Spleen (tissue), 7 donors: Measurements from ENCODE around the gene HMX2.

Experiments
- CTCF ChIP-seq, 11 experiments: fragments of 200-600 bp in 7 of 11; fragments of 450-650 bp in 4 of 11; sonication (generic) in 4 of 11; IDR thresholded peaks in 8 of 11; conservative IDR thresholded peaks in 3 of 11; 1 replicate in 7 of 11; 2 replicates in 4 of 11; pipeline versions ENCODE4 v1.4.0 to v1.8.0; 2016 to 2021; ENCODE audit warnings: antibody characterized with exemption in 11 of 11, inconsistent platforms in 4 of 11, mild to moderate bottlenecking in 1 of 11
- POLR2A ChIP-seq, 3 donors: fragments of 450-650 bp; IDR thresholded peaks; one replicate each; pipeline ENCODE4 v1.5.1; 2017; ENCODE audit warnings: antibody characterized with exemption in 3 of 3, mild to moderate bottlenecking in 1 of 3
- POLR2AphosphoS5 ChIP-seq, 3 donors: sonication (generic); formaldehyde crosslinking; IDR thresholded peaks; one replicate each; pipeline ENCODE4 v1.5.1; 2017; ENCODE audit warnings: antibody characterized with exemption in 3 of 3
- donor health status: DM: no; HTN: no; CAD: no; lungs with moderate emphysema.
- donor health status: DM: no; HTN: no; CAD: no.
- donor health status: DM: no; HTN: no; CAD: no.

GRCh38 chr10:123134343-123134914 lies 13.5 kb upstream of the HMX2 start:
- TF ChIP-seq POLR2A (IDR thresholded peaks at IDR 0.05) (no peak), CTCF (IDR thresholded peaks at IDR 0.05 in 8 of 11, conservative IDR thresholded peaks at IDR 0.05 in 3 of 11) (no peak), POLR2AphosphoS5 (IDR thresholded peaks at IDR 0.05) (no peak)
